ENCODE measurements around the gene GRB2.
A peak's percentile ranks its signal among the peaks of the same experiment; 100 is the strongest.
"Not testable (repeated sequence)": the region's sequence is repeated elsewhere in the genome, so short reads cannot be mapped to it uniquely, and the experiment has no call there.

The GRB2 gene

GRCh38 chr17:75348386-75349012 is 57.0 kb downstream of the GRB2 start:
- no peak for DNase-seq

DNA sequence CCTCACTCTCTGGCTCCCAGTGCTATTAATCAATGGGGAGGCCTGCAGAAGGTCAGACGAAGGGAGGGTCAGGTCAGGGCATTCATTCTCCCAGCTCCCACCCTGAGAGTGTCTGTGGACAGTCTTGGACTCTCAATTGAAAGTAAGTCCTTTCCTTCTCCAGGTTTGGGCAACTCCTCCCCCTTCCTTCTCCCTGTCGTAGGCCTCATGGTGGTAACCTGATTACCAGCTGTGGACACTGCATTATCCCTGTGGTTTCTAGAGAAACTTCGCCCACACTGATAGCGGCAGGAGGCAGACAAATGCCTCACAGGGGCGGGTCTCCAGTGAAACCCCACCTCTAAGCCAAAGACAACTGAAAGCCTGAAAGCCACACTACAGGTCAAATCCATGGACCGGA is 58.6 kb downstream of the GRB2 start:
- peak; percentile 42 for DNase-seq

DNA sequence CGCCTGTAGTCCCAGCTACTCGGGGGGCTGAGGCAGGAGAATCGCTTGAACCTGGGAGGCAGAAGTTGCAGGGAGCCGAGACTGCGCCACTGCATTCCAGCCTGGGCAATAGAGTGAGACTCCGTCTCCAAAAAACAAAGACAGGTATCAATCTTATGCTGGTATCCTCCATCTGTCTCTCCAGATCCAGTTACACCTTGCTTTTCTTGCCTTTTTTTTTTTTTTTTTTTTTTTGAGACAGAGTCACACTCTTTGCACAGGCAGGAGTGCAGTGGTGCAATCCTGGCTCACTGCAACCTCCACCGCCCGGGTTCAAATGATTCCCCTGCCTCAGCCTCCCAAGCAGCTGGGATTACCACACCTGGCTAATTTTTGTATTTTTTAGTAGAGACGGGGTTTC is 59.1 kb downstream of the GRB2 start:
- DNase-seq = not testable (repeated sequence)

- peak; percentile 38 for DNase-seq
Measured at GRCh38 chr17:75345514-75346167, 59.8 kb downstream of the GRB2 start.

GRCh38 chr17:75344666-75345065 is 60.8 kb downstream of the GRB2 start:
- DNase-seq = no peak

DNA sequence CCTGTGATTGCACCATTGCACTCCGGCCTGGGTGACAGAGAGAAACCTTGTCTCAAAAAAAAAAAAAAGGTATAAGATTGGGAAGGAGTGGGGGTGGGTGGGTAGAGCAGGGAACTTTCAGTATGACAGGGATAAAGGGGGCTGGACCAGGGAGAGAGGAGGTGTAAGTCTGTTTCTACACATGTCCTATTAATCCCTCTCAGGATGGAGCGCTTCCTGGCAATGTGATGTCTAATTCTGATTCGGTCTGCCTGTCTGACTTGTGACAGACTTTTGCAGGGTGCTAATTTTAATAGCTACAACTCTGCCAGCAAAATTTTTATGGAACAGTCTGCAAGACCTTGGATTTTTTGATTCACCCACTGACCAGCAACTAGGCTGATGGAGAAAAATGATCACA is 62.5 kb downstream of the GRB2 start:
- DNase-seq = peak; percentile 50

GRCh38 chr17:75341784-75342486 is 63.5 kb downstream of the GRB2 start:
- DNase-seq = no peak

GRCh38 chr17:75340631-75341030 is 64.8 kb downstream of the GRB2 start:
- DNase-seq = no peak

DNA sequence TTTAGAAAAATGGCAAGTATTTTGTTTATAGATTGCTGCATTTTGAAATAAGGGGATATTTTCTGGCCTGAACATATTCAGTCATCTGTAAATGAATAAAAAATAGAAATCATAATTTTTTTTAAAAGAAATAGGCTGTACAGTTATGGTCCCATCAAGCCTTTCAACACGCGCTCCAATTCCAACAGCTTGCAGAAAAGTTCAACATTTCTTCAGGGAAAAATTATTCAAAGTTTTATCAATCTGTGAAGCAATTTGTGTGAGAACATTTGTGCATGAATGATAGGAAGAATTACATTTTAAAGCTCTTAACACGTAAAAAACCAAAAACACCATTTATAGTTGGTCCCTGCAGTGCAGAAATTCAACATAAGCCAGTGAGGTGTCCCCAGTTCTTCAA is 65.5 kb downstream of the GRB2 start:
- DNase-seq = no peak

DNA sequence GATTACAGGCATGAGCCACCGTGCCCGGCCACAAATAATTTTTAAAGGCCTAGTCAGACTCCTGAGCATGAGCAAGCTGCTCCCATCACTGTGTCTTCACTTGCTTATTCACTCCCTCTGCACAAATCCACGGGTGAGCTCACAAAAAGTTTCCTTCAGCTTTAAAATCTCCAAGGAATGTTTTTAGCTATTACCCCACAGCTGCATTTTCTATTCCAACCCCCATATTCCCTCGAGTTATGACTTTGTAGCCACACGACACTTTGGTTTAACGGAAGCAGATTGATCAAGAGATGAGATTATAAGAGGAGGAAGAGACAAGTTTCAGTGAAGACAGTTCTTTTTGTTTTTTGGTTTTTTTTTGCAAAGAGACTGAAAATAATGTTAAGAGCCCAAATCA is 67.1 kb downstream of the GRB2 start:
- peak; percentile 69 for DNase-seq

GRCh38 chr17:75335315-75335714 is 70.2 kb downstream of the GRB2 start:
- DNase-seq = no peak

GRCh38 chr17:75334723-75335122 is 70.8 kb downstream of the GRB2 start:
- DNase-seq = no peak

GRCh38 chr17:75331671-75332070 is 73.8 kb downstream of the GRB2 start:
- no peak for DNase-seq

DNA sequence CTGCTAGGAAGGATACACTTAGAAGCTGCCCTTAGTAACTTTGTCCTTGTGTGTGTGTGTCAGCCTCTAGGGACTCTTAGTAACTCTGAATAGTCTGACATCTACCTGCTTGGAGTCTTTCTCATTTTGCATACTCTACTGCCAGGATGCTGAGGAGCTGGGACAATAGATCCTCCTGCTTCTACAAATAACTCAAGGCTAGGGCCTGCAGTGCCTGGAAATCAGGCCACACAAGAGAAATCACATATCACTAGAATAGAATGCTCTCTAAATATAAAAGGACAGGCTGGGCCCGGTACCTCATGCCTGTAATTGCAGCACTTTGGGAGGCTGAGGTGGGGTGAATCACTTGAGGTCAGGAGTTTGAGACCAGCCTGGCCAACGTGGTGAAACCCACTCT is 77.7 kb downstream of the GRB2 start:
- no peak for DNase-seq

- no peak for DNase-seq
Measured at GRCh38 chr17:75326226-75326848, 79.1 kb downstream of the GRB2 start.

DNA sequence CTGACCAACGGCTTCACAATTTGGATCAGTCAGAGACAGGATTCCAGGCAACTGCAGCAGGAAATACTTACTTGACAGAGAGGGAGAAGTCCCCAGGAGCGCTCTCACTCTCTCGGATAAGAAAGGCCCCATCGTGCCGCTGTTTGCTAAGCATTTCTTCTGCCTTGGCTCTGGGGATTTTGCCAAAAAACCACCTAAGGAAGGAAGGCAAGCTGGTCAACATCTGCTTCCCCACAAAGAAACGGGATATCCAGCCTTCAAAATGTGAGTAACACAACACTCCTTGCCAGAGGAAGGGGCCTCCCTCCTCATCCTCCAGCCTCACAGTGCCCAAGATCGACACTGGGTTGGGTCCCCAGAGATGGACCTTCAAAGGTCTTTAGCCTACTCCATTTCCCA is 79.7 kb downstream of the GRB2 start:
- DNase-seq = no peak

DNA sequence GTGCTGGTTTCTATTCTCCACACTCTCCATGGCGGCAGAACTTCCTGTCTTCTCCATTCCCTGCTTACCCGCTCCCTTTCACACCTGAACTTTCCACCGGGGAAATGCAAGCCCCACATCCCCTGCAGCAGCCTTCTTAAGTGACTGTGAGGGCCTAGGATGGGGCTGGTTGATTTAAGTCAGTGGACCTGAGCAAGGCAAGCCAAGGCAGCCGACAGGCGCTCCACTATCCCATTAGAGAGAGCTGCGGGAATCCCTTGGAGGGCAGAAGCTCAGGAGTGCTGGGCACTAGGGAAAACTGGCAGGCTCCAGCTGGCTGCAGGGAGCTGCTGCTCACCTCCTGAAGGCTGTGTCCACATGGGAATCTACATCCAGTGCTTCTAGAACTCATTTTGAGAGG is 80.1 kb downstream of the GRB2 start:
- no peak for DNase-seq

GRCh38 chr17:75321506-75321905 is 84.0 kb downstream of the GRB2 start:
- DNase-seq = no peak

GRCh38 chr17:75319904-75320691 is 85.4 kb downstream of the GRB2 start:
- no peak for DNase-seq

DNA sequence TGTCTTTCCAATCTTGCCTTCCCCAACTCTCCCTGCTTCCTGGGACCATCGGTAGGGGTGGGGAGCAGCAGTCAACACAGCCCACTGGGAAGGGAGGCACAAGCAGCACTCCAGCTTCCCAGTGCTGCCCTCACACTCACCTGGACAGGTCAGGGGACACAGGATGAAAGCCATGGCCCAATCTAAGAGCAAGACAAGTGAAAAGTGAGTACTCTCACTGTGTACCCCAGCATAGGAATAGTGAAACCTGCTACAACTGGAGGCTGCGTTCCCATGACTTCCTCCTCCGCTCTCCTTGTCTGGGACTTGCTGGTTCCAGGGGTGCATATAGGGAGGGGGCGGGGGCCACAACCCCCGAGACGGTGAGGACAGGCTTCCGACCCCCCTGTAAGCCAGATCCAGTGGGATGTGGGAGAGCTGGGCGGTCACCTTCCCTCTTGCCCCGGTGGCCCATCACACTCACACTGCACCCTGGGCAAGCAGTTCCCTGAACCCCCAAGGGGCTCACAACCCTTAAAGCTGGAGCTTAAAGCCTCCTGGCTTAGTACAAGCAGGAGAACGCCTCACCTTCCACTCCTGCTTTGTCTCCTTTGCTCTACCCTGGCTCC is 86.8 kb downstream of the GRB2 start:
- no peak for DNase-seq

DNA sequence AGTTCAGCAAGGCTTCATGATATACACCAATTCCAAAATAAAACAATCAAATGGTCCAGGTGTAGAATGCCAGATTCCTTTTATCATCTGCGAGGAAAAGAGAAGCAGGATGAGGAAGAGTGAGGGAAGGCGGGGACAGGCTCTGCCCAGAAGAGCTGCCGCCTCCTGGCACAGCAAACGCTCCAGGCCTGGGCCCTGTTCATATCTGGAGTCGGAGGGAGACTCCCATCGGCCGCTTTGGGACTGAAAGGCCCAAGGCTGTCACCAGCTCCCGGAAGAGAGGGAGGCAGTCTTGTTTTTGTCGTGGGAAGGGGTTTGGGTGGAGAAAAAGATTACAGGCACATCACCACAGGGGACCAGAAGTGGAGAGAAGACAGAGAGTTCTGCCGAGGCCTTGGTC is 87.3 kb downstream of the GRB2 start:
- DNase-seq = no peak

- DNase-seq = no peak
Measured at GRCh38 chr17:75317671-75318070, 87.8 kb downstream of the GRB2 start.

GRCh38 chr17:75316253-75316652 is 89.2 kb downstream of the GRB2 start:
- no peak for DNase-seq

Data from activated CD4-positive, alpha-beta T cell treated with anti-CD3 and anti-CD28 coated beads, Interleukin-10, Interleukin-2, amounts not matched to agents 100 ng/mL and 50 ng/mL, durations not matched to agents 16 hours and 8 hours (primary cell).